ENCODE measurements around the gene SFXN4.
"Not testable (repeated sequence)": the region's sequence is repeated elsewhere in the genome, so short reads cannot be mapped to it uniquely, and the experiment has no call there.

Gene SFXN4

GRCh38 chr10:119103903-119104653, 61.4 kb downstream of the SFXN4 start, which contains the start of gene DENND10:
TSS of gene DENND10 (plus strand) at chr10:119104113. CDS start at chr10:119104143, 30 bp downstream.
- no peak for DNase-seq (ENCODE audit: low read depth, low spot score)
- peak within 1 kb of the TSS; percentile 51 for H3K9ac ChIP-seq (ENCODE audit: insufficient read length)
- H3K36me3 ChIP-seq (ENCODE audit: insufficient read depth, low read length): no peaks in the 10 kb centered on the region
- no peaks in the 10 kb centered on the region for H3K9me3 ChIP-seq (ENCODE audit: low read depth, low read length)
- TF ChIP-seq POLR2AphosphoS5 (IDR thresholded peaks at IDR 0.05; ENCODE audit: borderline replicate concordance, low read depth, low read length) (peak; percentile 62; the same call in 1 of the 2 replicates), EZH2 (IDR thresholded peaks at IDR 0.05) (no peak), FOXP2 (optimal IDR thresholded peaks at IDR 0.05; ENCODE audit: control extremely low read depth, extremely low read length, insufficient read depth) (no peak)
- H3K27ac ChIP-seq: no peak within 1 kb of the TSS
- H3K4me3 ChIP-seq: peak within 1 kb of the TSS; percentile 86

- DNase-seq (ENCODE audit: low read depth, low spot score): no peak
- H3K9ac ChIP-seq (ENCODE audit: insufficient read length): no peak overlapping the region
- no peaks in the 10 kb centered on the region for H3K9me3 ChIP-seq (ENCODE audit: low read depth, low read length)
- no peak overlapping the region for H3K4me3 ChIP-seq
- H3K27ac ChIP-seq: no peak overlapping the region
- H3K36me3 ChIP-seq (ENCODE audit: insufficient read depth, low read length): no peaks in the 10 kb centered on the region
- TF ChIP-seq POLR2AphosphoS5 (IDR thresholded peaks at IDR 0.05; ENCODE audit: borderline replicate concordance, low read depth, low read length) (no peak), FOXP2 (optimal IDR thresholded peaks at IDR 0.05; ENCODE audit: control extremely low read depth, extremely low read length, insufficient read depth) (no peak), EZH2 (IDR thresholded peaks at IDR 0.05) (no peak)
Observed at GRCh38 chr10:119103241-119103902, 62.1 kb downstream of the SFXN4 start.

- no peak overlapping the region for H3K27ac ChIP-seq
- no peak for DNase-seq (ENCODE audit: low read depth, low spot score)
- no peak overlapping the region for H3K9ac ChIP-seq (ENCODE audit: insufficient read length)
- no peaks in the 10 kb centered on the region for H3K36me3 ChIP-seq (ENCODE audit: insufficient read depth, low read length)
- H3K9me3 ChIP-seq (ENCODE audit: low read depth, low read length): no peaks in the 10 kb centered on the region
- no peak overlapping the region for H3K4me3 ChIP-seq
- TF ChIP-seq FOXP2 (optimal IDR thresholded peaks at IDR 0.05; ENCODE audit: control extremely low read depth, extremely low read length, insufficient read depth) (no peak), POLR2AphosphoS5 (IDR thresholded peaks at IDR 0.05; ENCODE audit: borderline replicate concordance, low read depth, low read length) (no peak), EZH2 (IDR thresholded peaks at IDR 0.05) (no peak)
Observed at GRCh38 chr10:119101366-119102098, 64.0 kb downstream of the SFXN4 start.

GRCh38 chr10:119100434-119101238, 64.9 kb downstream of the SFXN4 start:
- Histone ChIP-seq H3K9me3 (ENCODE audit: low read depth, low read length) (no peaks in the 10 kb centered on the region), H3K9ac (ENCODE audit: insufficient read length) (no peak overlapping the region), H3K36me3 (ENCODE audit: insufficient read depth, low read length) (no peaks in the 10 kb centered on the region), H3K4me3 (no peak overlapping the region), H3K27ac (no peak overlapping the region)
- no peak for TF ChIP-seq POLR2AphosphoS5 (IDR thresholded peaks at IDR 0.05; ENCODE audit: borderline replicate concordance, low read depth, low read length)
- no peak for TF ChIP-seq FOXP2 (optimal IDR thresholded peaks at IDR 0.05; ENCODE audit: control extremely low read depth, extremely low read length, insufficient read depth)
- TF ChIP-seq EZH2 (IDR thresholded peaks at IDR 0.05): no peak
- no peak for DNase-seq (ENCODE audit: low read depth, low spot score)

GRCh38 chr10:119098576-119098975, 66.9 kb downstream of the SFXN4 start:
- no peaks in the 10 kb centered on the region for H3K36me3 ChIP-seq (ENCODE audit: insufficient read depth, low read length)
- no peak overlapping the region for H3K4me3 ChIP-seq
- H3K9me3 ChIP-seq (ENCODE audit: low read depth, low read length): no peaks in the 10 kb centered on the region
- no peak overlapping the region for H3K9ac ChIP-seq (ENCODE audit: insufficient read length)
- no peak overlapping the region for H3K27ac ChIP-seq
- TF ChIP-seq EZH2 (IDR thresholded peaks at IDR 0.05) (no peak), POLR2AphosphoS5 (IDR thresholded peaks at IDR 0.05; ENCODE audit: borderline replicate concordance, low read depth, low read length) (no peak), FOXP2 (optimal IDR thresholded peaks at IDR 0.05; ENCODE audit: control extremely low read depth, extremely low read length, insufficient read depth) (no peak)
- no peak for DNase-seq (ENCODE audit: low read depth, low spot score)

- H3K36me3 ChIP-seq (ENCODE audit: insufficient read depth, low read length); DNase-seq (ENCODE audit: low read depth, low spot score); H3K4me3 ChIP-seq; H3K27ac ChIP-seq; H3K9me3 ChIP-seq (ENCODE audit: low read depth, low read length); H3K9ac ChIP-seq (ENCODE audit: insufficient read length): not testable (repeated sequence)
Observed at GRCh38 chr10:119096641-119097415, 68.7 kb downstream of the SFXN4 start.

GRCh38 chr10:119095640-119096039, 69.9 kb downstream of the SFXN4 start:
- no peak overlapping the region for H3K27ac ChIP-seq
- no peak for DNase-seq (ENCODE audit: low read depth, low spot score)
- no peak overlapping the region for H3K9ac ChIP-seq (ENCODE audit: insufficient read length)
- H3K9me3 ChIP-seq (ENCODE audit: low read depth, low read length): no peaks in the 10 kb centered on the region
- no peak overlapping the region for H3K4me3 ChIP-seq
- H3K36me3 ChIP-seq (ENCODE audit: insufficient read depth, low read length): no peaks in the 10 kb centered on the region
- TF ChIP-seq POLR2AphosphoS5 (IDR thresholded peaks at IDR 0.05; ENCODE audit: borderline replicate concordance, low read depth, low read length) (no peak), EZH2 (IDR thresholded peaks at IDR 0.05) (no peak), FOXP2 (optimal IDR thresholded peaks at IDR 0.05; ENCODE audit: control extremely low read depth, extremely low read length, insufficient read depth) (no peak)

Measured in SK-N-MC (cell line).